GM21381 (cell line): ENCODE measurements around the gene MAML3.

Experiments used
- ATAC-seq: cut with Tn5 transposase; IDR thresholded peaks from one replicate; pipeline ENCODE4 v1.9.1; 2021; ENCODE audit warnings: mild to moderate bottlenecking, moderate library complexity; ENCODE audit not compliant: unreplicated experiment

MAML3 gene

DNA sequence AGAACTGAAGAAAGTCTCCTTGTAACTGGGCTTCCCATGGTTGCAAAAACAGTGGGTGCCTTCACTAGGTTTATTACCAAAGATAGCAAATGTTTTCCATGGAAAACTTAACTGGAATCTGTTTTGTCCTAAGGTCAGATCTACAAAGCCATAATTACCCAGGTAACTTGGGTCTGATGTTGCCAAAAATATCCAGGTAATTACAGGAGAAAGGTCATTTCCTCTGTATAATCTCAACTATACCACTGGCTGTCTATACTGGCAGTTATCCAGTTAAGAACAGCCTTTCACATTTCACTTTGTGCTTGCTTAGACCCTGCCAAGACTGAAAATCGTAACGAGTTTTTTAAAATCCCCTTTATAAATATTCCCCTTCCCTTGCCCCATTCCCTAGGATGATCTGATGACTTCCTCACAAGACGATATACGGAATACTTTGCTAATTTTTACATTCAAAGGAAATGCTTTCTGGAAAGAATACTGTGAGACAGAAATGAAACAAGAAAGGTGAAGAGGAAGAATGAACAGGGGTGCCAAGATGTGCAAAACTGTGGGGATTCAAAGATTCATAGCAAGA is 105.5 kb downstream of the MAML3 start:
- ATAC-seq = no peak

- ATAC-seq = no peak
Measured at GRCh38 chr4:140047786-140048185, 106.2 kb downstream of the MAML3 start.

DNA sequence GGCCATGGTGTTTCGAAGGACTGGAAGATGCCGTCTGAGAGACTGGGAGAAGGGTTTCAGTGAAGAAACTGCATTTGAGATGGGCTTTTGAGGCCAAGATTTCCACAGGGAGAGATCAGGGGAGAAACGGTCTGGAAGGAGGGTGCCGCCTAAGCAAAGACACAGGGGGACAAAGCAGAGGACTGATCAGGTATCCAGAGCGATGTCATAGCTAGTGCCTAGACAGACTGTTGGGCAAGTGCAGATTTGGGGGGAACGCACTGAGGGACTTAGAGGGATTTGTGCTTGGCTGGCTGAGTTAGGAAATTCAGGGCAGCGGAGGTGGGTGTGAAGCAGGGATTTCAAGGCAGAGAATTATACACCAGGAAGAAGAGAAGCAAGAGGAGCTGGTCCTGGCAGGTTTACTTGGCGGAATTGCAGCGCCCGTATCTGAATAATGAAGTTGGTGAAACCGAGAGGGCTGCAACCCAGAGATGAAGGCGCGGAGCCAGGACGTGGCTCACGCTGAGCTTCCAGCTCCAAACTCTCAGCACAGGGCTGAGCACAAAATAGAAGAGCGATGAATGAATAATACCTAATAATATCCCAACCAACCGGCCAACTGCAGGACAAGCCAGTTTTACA is 106.9 kb downstream of the MAML3 start:
- ATAC-seq = no peak

DNA sequence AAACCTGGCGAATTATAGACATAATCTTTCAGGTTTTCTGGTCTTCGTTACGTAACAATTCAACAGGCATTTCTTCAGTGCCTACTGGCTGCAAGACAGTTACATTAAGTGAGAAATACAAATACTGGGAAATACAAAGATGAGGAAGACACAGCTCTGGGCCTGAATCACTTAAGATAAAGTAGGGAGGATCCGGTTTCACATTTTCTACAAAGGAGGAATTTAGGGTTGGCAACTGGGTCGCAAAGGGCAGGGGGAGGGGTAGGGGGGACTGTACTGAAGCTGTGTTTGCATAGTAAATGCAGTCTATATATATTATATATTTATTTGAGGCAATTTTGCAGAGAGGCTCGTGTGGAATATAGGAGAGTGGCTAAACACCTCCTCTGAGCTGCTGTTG is 107.4 kb downstream of the MAML3 start:
- ATAC-seq = no peak

- ATAC-seq = no peak
Measured at GRCh38 chr4:140046016-140046415, 108.0 kb downstream of the MAML3 start.

GRCh38 chr4:140044337-140044902 is 109.6 kb downstream of the MAML3 start:
- ATAC-seq = no peak

GRCh38 chr4:140042634-140043033 is 111.3 kb downstream of the MAML3 start:
- no peak for ATAC-seq

DNA sequence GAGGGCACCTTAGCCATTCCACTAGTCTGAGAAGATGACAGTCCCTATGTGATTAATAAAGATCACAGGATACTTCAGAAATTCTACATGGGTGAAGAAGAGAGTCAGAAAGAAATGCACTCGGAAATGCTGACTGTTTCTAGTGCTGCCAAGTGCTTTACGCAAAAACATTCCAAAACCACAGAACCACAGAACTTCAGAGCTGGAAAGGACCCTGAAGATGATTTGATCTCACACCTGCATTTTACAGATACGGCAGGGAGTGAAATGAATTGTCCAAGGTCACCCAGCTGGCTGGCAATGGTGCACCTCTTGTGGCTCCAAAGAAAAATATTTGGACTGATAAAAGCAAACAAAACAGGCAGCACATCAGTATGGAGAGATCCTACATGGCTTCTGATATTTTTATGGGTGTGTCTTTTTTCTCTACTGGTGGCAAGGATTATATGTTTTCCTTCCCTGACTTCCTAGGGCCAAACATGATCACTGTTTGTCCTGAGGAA is 115.9 kb downstream of the MAML3 start:
- ATAC-seq = no peak

- ATAC-seq = no peak
Measured at GRCh38 chr4:140037353-140038030, 116.5 kb downstream of the MAML3 start.

GRCh38 chr4:140031706-140032105 is 122.3 kb downstream of the MAML3 start:
- ATAC-seq = no peak

DNA sequence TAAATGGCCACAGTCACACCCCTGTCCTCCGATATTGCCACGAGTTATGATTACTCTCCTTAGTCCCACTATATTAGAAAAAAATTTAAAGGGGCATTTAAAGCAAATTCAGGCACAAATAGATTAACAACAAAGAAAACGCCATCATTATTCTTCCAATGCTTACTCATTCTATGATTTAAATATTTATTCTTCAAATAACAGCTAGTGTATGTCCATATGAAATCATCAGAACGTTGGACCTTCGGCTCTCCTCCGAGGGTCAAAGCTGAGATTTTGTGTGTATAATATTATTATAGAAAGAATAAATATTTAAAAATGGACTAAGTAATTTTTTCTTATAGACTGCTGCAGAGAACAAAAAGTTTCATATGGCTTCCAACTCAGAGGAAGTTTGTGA is 122.9 kb downstream of the MAML3 start:
- ATAC-seq = no peak

DNA sequence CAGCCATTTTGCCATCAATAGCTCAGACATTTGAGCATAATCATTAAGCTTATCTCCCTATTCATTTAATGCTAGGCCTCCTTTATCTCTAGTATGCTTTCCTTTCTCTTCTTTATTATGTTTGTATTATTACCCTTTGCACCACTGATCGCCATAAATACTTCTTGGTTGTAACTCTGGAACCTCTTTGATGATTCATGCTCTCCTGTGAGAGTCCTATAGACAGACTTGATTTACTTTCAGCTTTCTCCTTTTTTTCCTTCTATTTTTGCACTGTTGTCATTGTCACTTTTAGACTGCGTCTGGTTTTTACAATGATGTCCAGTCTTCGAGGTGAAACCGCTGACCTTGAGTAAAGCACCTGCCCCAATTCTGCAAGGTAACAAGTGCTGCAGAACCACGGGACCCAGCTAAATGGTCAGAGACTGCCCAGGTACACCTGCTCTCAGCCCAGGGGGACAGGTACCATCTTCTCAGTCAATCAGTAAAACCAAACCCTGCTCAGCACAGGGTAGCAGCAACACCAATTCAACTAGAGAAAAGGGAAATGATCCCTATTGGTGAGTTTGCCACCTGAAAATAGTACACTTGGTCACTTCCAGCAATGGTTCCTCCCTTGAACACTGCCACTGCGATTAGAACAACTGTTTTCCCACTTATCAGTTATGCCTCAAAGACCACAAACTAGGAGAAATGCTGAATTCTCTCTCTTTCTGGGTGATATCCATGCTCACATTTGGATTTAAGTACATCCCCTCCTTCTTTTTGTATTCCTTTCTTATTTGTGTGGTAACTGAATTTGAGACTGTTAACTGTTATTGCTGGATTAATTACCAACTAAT is 125.1 kb downstream of the MAML3 start:
- no peak for ATAC-seq

GRCh38 chr4:140028101-140028500 is 125.9 kb downstream of the MAML3 start:
- no peak for ATAC-seq

DNA sequence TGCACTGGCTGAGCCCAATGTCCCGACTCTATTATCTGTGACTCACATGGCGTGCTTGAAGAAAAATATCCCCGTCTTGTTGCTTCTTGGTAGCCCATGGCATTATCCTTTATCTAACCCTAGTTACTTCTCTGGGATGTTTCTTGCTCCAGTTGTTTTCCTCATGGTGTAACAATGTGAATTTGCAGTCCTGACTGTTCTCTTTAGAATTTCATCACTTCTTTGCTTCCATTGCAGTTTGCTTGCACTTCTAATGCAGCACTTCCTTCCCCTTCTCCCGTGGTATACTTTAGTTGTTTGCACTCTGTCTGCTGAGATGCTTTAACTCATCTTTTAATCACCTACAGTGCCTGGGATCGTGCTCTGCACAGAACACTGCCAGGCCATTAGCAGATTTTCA is 126.9 kb downstream of the MAML3 start:
- ATAC-seq = no peak

GRCh38 chr4:140025470-140025869 is 128.5 kb downstream of the MAML3 start:
- ATAC-seq = no peak

GRCh38 chr4:140020457-140021361 is 133.3 kb downstream of the MAML3 start:
- no peak for ATAC-seq

GRCh38 chr4:140019619-140020347 is 134.2 kb downstream of the MAML3 start:
- no peak for ATAC-seq

DNA sequence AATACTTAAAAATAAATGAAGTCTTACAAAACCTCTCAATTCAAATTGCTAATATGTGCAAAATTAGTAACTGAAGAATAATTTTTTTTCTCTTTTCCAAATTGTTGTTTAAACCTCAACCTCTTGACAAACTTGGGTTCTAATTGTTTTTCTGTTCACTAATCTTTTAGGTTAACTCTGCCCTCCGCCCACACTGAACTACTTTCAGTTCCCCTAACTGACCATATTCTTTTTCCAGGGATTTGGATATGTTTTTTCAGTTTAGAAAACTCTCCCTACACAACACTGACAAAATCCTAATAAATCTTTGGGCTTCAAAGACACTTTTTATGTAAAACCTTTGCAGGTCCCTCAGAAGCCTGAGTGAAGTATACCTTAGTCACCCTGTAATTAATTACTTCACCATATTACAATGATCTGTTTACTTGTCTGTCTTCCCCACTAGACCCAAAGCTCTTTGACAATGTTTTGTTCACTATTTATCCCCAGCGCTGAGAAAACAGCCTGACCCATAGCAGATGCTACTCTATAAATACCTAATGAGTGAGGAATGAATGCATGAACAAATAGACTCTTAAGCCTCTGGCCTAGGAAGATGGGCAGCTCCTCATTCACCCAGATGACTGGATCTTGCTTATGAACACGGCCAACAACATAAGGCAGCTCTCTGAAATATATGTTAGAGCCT is 134.9 kb downstream of the MAML3 start:
- ATAC-seq = no peak

DNA sequence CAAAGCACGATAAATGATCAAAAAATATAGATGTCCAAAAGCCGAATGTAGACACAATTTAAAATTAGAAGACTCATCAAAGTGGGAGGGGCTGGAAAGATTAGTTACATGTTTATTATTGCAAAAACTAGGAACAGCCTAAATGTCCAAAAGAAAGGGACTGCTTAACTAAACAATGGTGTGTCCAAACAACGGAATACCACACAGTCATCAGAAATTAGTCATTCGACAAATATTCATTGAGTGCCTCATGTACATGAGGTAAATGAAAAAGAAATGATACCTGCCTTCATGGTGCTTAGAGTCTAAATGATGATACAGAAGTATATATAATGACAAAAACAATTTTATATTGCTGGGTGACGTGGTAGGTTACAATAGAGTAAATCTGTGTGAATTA is 139.7 kb downstream of the MAML3 start:
- no peak for ATAC-seq
